GM12878 (cell line): ENCODE measurements around the gene SYNM. TPM values are rescaled to one million over a fixed set of nuclear protein-coding genes. Genes with fewer than 3 reads are reported as not detected.

Source experiments
- ATAC-seq: fragments of 200-7000 bp; cut with Tn5 transposase; 3 replicates; pipeline ENCODE4 v1.9.1; 2020; ENCODE audit warnings: mild to moderate bottlenecking, moderate library complexity
- BruUV-seq: library from RNA; stranded (reverse); fragments of 400-500 nt; replicated peaks from 2 replicates; lab custom pipeline; 2021; lab: Mats Ljungman, UMichigan
- CTCF ChIA-PET: fragments of 300-600 bp; sonication (Branson Sonifier 250); formaldehyde crosslinking; extraction: SDS; loops from one replicate; lab custom pipeline; 2021; ENCODE audit warnings: inconsistent platforms; lab: Yijun Ruan, JAX
- POLR2A ChIA-PET: fragments of 350-600 bp; formaldehyde crosslinking; extraction: SDS; loops from one replicate; lab custom pipeline; 2021; ENCODE audit warnings: inconsistent platforms; lab: Charles Lee
- RAD21 ChIA-PET: fragments of 300-600 bp; sonication (Branson Sonifier 250); formaldehyde crosslinking; loops from one replicate; lab custom pipeline; 2023; ENCODE audit warnings: antibody characterized with exemption; ENCODE audit not compliant: unreplicated experiment; lab: Charles Lee
- SMC1A ChIA-PET: fragments of 300-600 bp; sonication (Branson Sonifier 250); formaldehyde crosslinking; loops from one replicate; lab custom pipeline; 2023; ENCODE audit not compliant: unreplicated experiment, uncharacterized antibody; lab: Charles Lee
- DNase-seq: peaks from one replicate; pipeline ENCODE4 v3.0.0-alpha.2; 2011; ENCODE audit warnings: low read depth, low spot score
- FAIRE-seq: peaks from 3 replicates; lab custom pipeline; 2011; peaks lifted over from hg19 to GRCh38; lab: Jason Lieb, UNC
- H2AFZ ChIP-seq: 2 replicates; pipeline ENCODE4 v1.6.0; 2011; ENCODE audit warnings: low read depth, low read length, control low read depth; ENCODE audit not compliant: control insufficient read depth
- H3K27ac ChIP-seq: 2 replicates; pipeline ENCODE4 v1.5.1; 2011; ENCODE audit warnings: control low read depth; ENCODE audit not compliant: control insufficient read depth, insufficient read depth
- H3K27me3 ChIP-seq, 2 experiments: replicated peaks in 1 of 2; 2 replicates each; pipeline versions ENCODE4 v1.6.0 to v1.6.1; 2011; ENCODE audit warnings: low read length in 1 of 2; ENCODE audit not compliant: control insufficient read depth in 2 of 2, insufficient read depth in 2 of 2
- H3K36me3 ChIP-seq, 2 experiments: 2 replicates each; pipeline ENCODE4 v1.5.1; 2011; ENCODE audit warnings: low read length in 1 of 2; ENCODE audit not compliant: control insufficient read depth in 2 of 2, insufficient read depth in 2 of 2
- H3K4me1 ChIP-seq: 2 replicates; pipeline ENCODE4 v1.6.1; 2011; ENCODE audit warnings: mild to moderate bottlenecking, low read length, moderate library complexity, mixed read lengths; ENCODE audit not compliant: control insufficient read depth, insufficient read depth
- H3K4me2 ChIP-seq: 2 replicates; pipeline ENCODE4 v1.6.0; 2011; ENCODE audit warnings: control low read depth; ENCODE audit not compliant: control insufficient read depth, insufficient read depth
- H3K4me3 ChIP-seq: fragments of 200-600 bp; sonication (generic); 2 replicates; pipeline ENCODE4 v1.5.1; 2016
- H3K79me2 ChIP-seq: 2 replicates; pipeline ENCODE4 v1.6.0; 2011; ENCODE audit warnings: low read length; ENCODE audit not compliant: control insufficient read depth, insufficient read depth
- H3K9ac ChIP-seq: 2 replicates; pipeline ENCODE4 v1.8.0; 2011; ENCODE audit warnings: low read length, control low read depth, mixed read lengths; ENCODE audit not compliant: control insufficient read depth, insufficient read depth
- H3K9me3 ChIP-seq: replicated peaks from 3 replicates; pipeline ENCODE4 v1.5.1; 2011; ENCODE audit warnings: mild to moderate bottlenecking, low read length; ENCODE audit not compliant: control insufficient read depth, insufficient read depth
- H4K20me1 ChIP-seq: 2 replicates; pipeline ENCODE4 v1.6.0; 2011; ENCODE audit not compliant: control insufficient read depth, insufficient read depth
- ATF2 ChIP-seq: IDR thresholded peaks from 2 replicates; pipeline ENCODE4 v1.6.1; 2012; ENCODE audit warnings: low read length, inconsistent platforms
- BCL3 ChIP-seq: IDR thresholded peaks from 2 replicates; pipeline ENCODE4 v1.6.1; 2011; ENCODE audit warnings: borderline replicate concordance, low read depth, mild to moderate bottlenecking, moderate library complexity, low read length; ENCODE audit not compliant: insufficient read depth, poor library complexity, severe bottlenecking
- BMI1 ChIP-seq: fragments of 450-650 bp; IDR thresholded peaks from 2 replicates; pipeline ENCODE4 v1.6.1; 2016; ENCODE audit warnings: mild to moderate bottlenecking, moderate library complexity, borderline replicate concordance
- CHD1 ChIP-seq: IDR thresholded peaks from 2 replicates; pipeline ENCODE4 v1.6.1; 2012; ENCODE audit warnings: low read depth, low read length, improper control_type of control experiment
- HSF1 ChIP-seq: fragments of 150-350 bp; IDR thresholded peaks from 2 replicates; pipeline ENCODE4 v1.6.1; 2014; ENCODE audit warnings: mild to moderate bottlenecking, low read depth, low read length
- LARP7 ChIP-seq: fragments of 450-650 bp; IDR thresholded peaks from 2 replicates; pipeline ENCODE4 v1.6.1; 2017; ENCODE audit warnings: mild to moderate bottlenecking
- NKRF ChIP-seq: fragments of 450-650 bp; conservative IDR thresholded peaks from 2 replicates; pipeline ENCODE4 v1.6.1; 2017; ENCODE audit warnings: mild to moderate bottlenecking, moderate library complexity
- NR2C1 ChIP-seq: fragments of 450-650 bp; IDR thresholded peaks from 2 replicates; pipeline ENCODE4 v1.6.1; 2017; ENCODE audit warnings: antibody characterized with exemption, mild to moderate bottlenecking, moderate library complexity
- NRF1 ChIP-seq: conservative IDR thresholded peaks from 2 replicates; pipeline ENCODE4 v1.6.1; 2011; ENCODE audit warnings: mild to moderate bottlenecking, low read depth, low read length, improper control_type of control experiment
- POLR2A ChIP-seq: IDR thresholded peaks from 2 replicates; pipeline ENCODE4 v1.6.1; 2011; ENCODE audit warnings: low read depth, mild to moderate bottlenecking, low read length
- SMAD1 ChIP-seq: fragments of 450-650 bp; IDR thresholded peaks from 2 replicates; pipeline ENCODE4 v1.6.1; 2018; ENCODE audit warnings: mild to moderate bottlenecking, low read depth; ENCODE audit not compliant: partially characterized antibody
- STAT1 ChIP-seq: fragments of 450-650 bp; conservative IDR thresholded peaks from 2 replicates; pipeline ENCODE4 v1.6.1; 2014; ENCODE audit warnings: antibody characterized with exemption, mild to moderate bottlenecking
- TARDBP ChIP-seq: IDR thresholded peaks from 2 replicates; pipeline ENCODE4 v1.6.1; 2016; ENCODE audit warnings: borderline replicate concordance
- ZBTB33 ChIP-seq: fragments of 450-650 bp; IDR thresholded peaks from 2 replicates; pipeline ENCODE4 v1.6.1; 2017; ENCODE audit warnings: mild to moderate bottlenecking
- ZNF207 ChIP-seq: fragments of 450-650 bp; IDR thresholded peaks from 2 replicates; pipeline ENCODE4 v1.6.1; 2014; ENCODE audit warnings: antibody characterized with exemption, mild to moderate bottlenecking, borderline replicate concordance
- WGBS: methylation state at CpG from one replicate; pipeline ENCODE4 v1.1.6; 2016; ENCODE audit warnings: low lambda C conversion rate; ENCODE audit not compliant: insufficient replicate concordance, insufficient coverage; ENCODE audit errors: missing lambda C conversion rate; 5-methylcytosine and 5-hydroxymethylcytosine counted together
- in situ Hi-C: fragments of 300-500 bp; cut with MboI; formaldehyde crosslinking; loops from 9 replicates; pipeline ENCODE4 v1.14.3; 2018; ENCODE audit warnings: mixed read lengths
- intact Hi-C: fragments of 100-400 bp; cut with micrococcal nuclease; formaldehyde crosslinking; loops from one replicate; pipeline ENCODE4 v1.14.2; 2022; ENCODE audit not compliant: unreplicated experiment
- polyA plus RNA-seq, 11 experiments: library from polyadenylated mRNA; depleted of rRNA in 4 of 11; unstranded in 6 of 11; stranded (reverse) in 5 of 11; fragments of >200 nt; fragmentation: Nextera tagmentation in 4 of 11; fragmentation: Illumina TruSeq in 1 of 11; extraction: Ambion mirVana in 4 of 11; extraction: Trizol in 1 of 11; gene quantifications; 1 replicate in 1 of 11; 2 replicates in 10 of 11; pipeline versions ENCODE4 v1.2.1 to v1.2.3, GENCODE V29; 2011 to 2016; ENCODE audit warnings: inconsistent platforms in 2 of 11, missing spikeins in 2 of 11, low read depth in 1 of 11
- total RNA-seq, 4 experiments: library from RNA; depleted of rRNA in 3 of 4; stranded (reverse); fragments of >200 nt in 3 of 4; fragmentation: Illumina TruSeq in 1 of 4; extraction: Trizol in 1 of 4; gene quantifications; 2 replicates each; pipeline versions ENCODE4 v1.2.1 to v1.2.3, GENCODE V29; 2013 to 2021

SYNM gene
- total and polyA plus RNA-seq, 10 of the 15 experiments (the other 5 are each of a cell fraction or from before 2014, with no cell fraction given): 0.05 to 1.1 (median 0.89) TPM; not detected in 1

- H3K4me1 ChIP-seq: 0 out of 2 replicates have a peak, but pooled peaks cover 3% of the 10 kb centered on the region
- no peak overlapping the region for H3K4me2 ChIP-seq
- in situ Hi-C loops: no loop called here
- WGBS: 84% methylated on average over 25 of the region's 25 CpGs
- no peak overlapping the region for H2AFZ ChIP-seq
- FAIRE-seq (no peak), DNase-seq (no peak)
- H4K20me1 ChIP-seq: no peaks in the 10 kb centered on the region
- CTCF ChIA-PET: interaction anchor here (0.8 to 1.2 kb wide), 2 partner anchors 11 to 31 kb away, joined by 3 to 4 read pairs; no protein-coding TSS in a partner anchor
- POLR2A ChIA-PET: no interaction called here
- TF ChIP-seq BCL3 (no peak), BMI1 (no peak), ZBTB33 (no peak), TARDBP (no peak), STAT1 (no peak), POLR2A (no peak), HSF1 (no peak), NKRF (no peak), CHD1 (no peak), NRF1 (no peak), LARP7 (no peak), SMAD1 (no peak), NR2C1 (no peak), ZNF207 (no peak), ATF2 (no peak)
- TF ChIP-seq, all 136 proteins: peak for 0
- intact Hi-C loops: no loop called here
- no peaks in the 10 kb centered on the region for H3K9me3 ChIP-seq
- no peak overlapping the region for H3K4me3 ChIP-seq
- peaks cover 0 to 4% of the 10 kb centered on the region in 2 experiments; a peak in 3 of 4 replicates for H3K27me3 ChIP-seq
- no TSS peak for BruUV-seq
- no peaks in the 10 kb centered on the region for H3K79me2 ChIP-seq
- no peaks in the 10 kb centered on the region for H3K36me3 ChIP-seq
- no peak for ATAC-seq
- SMC1A ChIA-PET: no interaction called here
- RAD21 ChIA-PET: no interaction called here
- no peak overlapping the region for H3K27ac ChIP-seq
- no peak overlapping the region for H3K9ac ChIP-seq
These were observed 26.7 kb downstream of the SYNM start for GRCh38 chr15:99131441-99132023.
